Psoas muscle (tissue), 8 donors: ENCODE data around the gene UNCX. TPM values are rescaled to one million over a fixed set of nuclear protein-coding genes. Genes with fewer than 3 reads are reported as not detected.
A peak's percentile ranks its signal among the peaks of the same experiment; 100 is the strongest.

Experiments
- ATAC-seq, 4 donors: fragments of 200-7000 bp; cut with Tn5 transposase; one replicate each; pipeline ENCODE4 v1.9.1; 2020; ENCODE audit warnings: moderate library complexity in 3 of 4, mild to moderate bottlenecking in 2 of 4
- DNase-seq, 2 donors: peaks; one replicate each; pipeline ENCODE4 v3.0.0-alpha.2; 2020
- H3K27ac ChIP-seq: fragments of 200-600 bp; one replicate; pipeline ENCODE4 v1.8.0; 2022
- H3K27me3 ChIP-seq, 3 donors: fragments of 200-600 bp in 1 of 3; one replicate each; pipeline versions ENCODE4 v1.6.1 to v1.8.0; 2013 to 2022; ENCODE audit warnings: low read length in 2 of 3, mild to moderate bottlenecking in 2 of 3, moderate library complexity in 1 of 3; ENCODE audit not compliant: insufficient read depth in 3 of 3
- H3K36me3 ChIP-seq, 2 donors: fragments of 200-600 bp in 1 of 2; one replicate each; pipeline versions ENCODE4 v1.6.1 to v1.8.0; 2013 to 2022; ENCODE audit warnings: low read depth in 1 of 2, mild to moderate bottlenecking in 1 of 2, moderate library complexity in 1 of 2; ENCODE audit not compliant: insufficient read depth in 1 of 2
- H3K4me1 ChIP-seq: fragments of 200-600 bp; one replicate; pipeline ENCODE4 v1.8.0; 2022
- H3K4me3 ChIP-seq: fragments of 200-600 bp; one replicate; pipeline ENCODE4 v1.8.0; 2022; ENCODE audit warnings: mild to moderate bottlenecking
- H3K9me3 ChIP-seq: fragments of 200-600 bp; one replicate; pipeline ENCODE4 v1.8.0; 2022
- CTCF ChIP-seq: fragments of 200-600 bp; IDR thresholded peaks from one replicate; pipeline ENCODE4 v1.8.0; 2022; ENCODE audit warnings: antibody characterized with exemption
- WGBS, 3 donors: extraction: QIAGEN DNeasy Blood & Tissue Kit; methylation state at CpG; one replicate each; pipeline versions ENCODE4 v1.1.6 to v1.1.7; 2013; 5-methylcytosine and 5-hydroxymethylcytosine counted together
- intact Hi-C, 2 donors: fragments of 100-400 bp; cut with DNase I; formaldehyde crosslinking; loops; one replicate each; pipeline versions ENCODE4 v1.11.0 to v1.14.2; 2022
- polyA plus RNA-seq, 3 donors: library from polyadenylated mRNA; stranded (reverse); fragments of 200-250 nt; gene quantifications; one replicate each; pipeline ENCODE4 v1.2.3, GENCODE V29; 2013
- total RNA-seq, 4 donors: library from RNA; stranded (reverse); fragmentation: NEBNext Ultra II Directional in 2 of 4; extraction: Animal tissue kit (Norgen Biotek cat#: 25700) in 2 of 4; gene quantifications; one replicate each; pipeline versions ENCODE4 v1.2.1 to v1.2.4, GENCODE V29; 2021 to 2023
- donor health status: healthy with polysubstance abuse.
- donor health status: DM: no; HTN: no; CAD: no; lungs with moderate emphysema.
- donor health status: Bipolar disorder and iron deficiency.
- donor health status: healthy.
- donor health status: DM: yes; HTN: yes; CAD: no.
- donor health status: DM: no; HTN: no; CAD: no.
- donor health status: DM: no; HTN: no; CAD: no.
- donor health status: DM: yes; HTN: yes; CAD: no.

Gene UNCX
- total and polyA plus RNA-seq, 7 donors: not detected

GRCh38 chr7:1283337-1283736 is 50.7 kb downstream of the UNCX start:
- no peak for DNase-seq
- H3K36me3 ChIP-seq: no peaks in the 10 kb centered on the region
- intact Hi-C loops: no loop called here
- H3K27ac ChIP-seq: no peak overlapping the region
- TF ChIP-seq CTCF: no peak
- H3K9me3 ChIP-seq: no peaks in the 10 kb centered on the region
- H3K27me3 ChIP-seq: peaks cover 0 to 32% (median 10%) of the 10 kb centered on the region in 3 donors
- 67 to 76% (median 70%) methylated on average over 10 of the region's 10 CpGs for WGBS, 3 donors
- no peaks in the 10 kb centered on the region for H3K4me1 ChIP-seq
- no peak overlapping the region for H3K4me3 ChIP-seq
- ATAC-seq: no peak

DNA sequence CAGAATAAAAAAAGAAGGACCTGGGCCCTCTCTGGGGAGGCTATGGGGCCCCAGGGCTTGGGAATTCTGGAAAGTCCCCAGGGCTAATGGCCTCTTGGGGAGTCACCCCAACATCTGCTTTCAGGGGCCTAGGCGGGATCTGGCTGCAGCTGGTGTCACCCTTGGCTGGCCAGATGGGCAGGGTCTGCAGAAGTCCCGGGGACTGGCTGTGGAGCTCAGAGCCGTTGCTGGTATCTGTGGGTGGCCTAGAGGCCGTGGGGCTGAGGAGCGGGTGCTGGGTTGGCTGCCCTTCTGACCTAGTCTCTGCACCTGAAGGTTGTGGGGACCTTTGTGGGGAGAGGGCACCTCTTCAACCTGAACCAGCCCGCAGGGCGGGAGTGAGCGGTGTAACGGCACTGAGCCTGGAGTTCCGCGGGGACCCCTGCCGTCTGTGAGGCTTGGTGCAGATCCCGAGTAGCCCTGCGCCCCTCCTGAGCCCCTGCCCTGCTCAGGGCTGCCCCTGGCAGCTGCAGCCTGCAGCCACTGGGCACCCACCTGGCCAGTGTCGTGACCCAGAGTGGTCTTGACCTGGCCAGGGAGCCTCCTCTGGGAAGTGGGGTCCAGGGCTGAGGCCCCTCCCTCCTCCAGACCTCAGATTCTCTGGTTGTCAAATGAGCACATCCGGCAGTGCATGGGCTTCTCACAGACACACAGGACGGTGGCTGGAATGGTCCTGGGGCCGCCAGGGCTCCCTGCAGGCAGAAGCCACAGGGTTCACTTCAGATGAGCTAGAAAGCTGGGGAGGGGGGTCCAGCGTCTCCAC is 51.5 kb downstream of the UNCX start:
- Histone ChIP-seq H3K36me3 (no peaks in the 10 kb centered on the region), H3K4me1 (no peaks in the 10 kb centered on the region), H3K4me3 (no peak overlapping the region), H3K27ac (no peak overlapping the region), H3K27me3 (peaks cover 0 to 26% (median 8%) of the 10 kb centered on the region in 3 donors), H3K9me3 (no peaks in the 10 kb centered on the region)
- ATAC-seq (no peak), DNase-seq (peak; percentile 7 to 27)
- 68 to 71% (median 70%) methylated on average over 17 to 19 of the region's 19 CpGs for WGBS, 3 donors
- intact Hi-C loops: no loop called here
- no peak for TF ChIP-seq CTCF

GRCh38 chr7:1284743-1285458 is 52.2 kb downstream of the UNCX start:
- ATAC-seq (no peak), DNase-seq (peak in 1 of 2 donors; percentile 30)
- Histone ChIP-seq H3K9me3 (no peaks in the 10 kb centered on the region), H3K36me3 (no peaks in the 10 kb centered on the region), H3K4me3 (no peak overlapping the region), H3K4me1 (no peaks in the 10 kb centered on the region), H3K27ac (no peak overlapping the region), H3K27me3 (peaks cover 0 to 32% (median 8%) of the 10 kb centered on the region in 3 donors)
- intact Hi-C loops: no loop called here
- WGBS, 3 donors: 66 to 68% (median 67%) methylated on average over 19 to 20 of the region's 20 CpGs
- no peak for TF ChIP-seq CTCF

DNA sequence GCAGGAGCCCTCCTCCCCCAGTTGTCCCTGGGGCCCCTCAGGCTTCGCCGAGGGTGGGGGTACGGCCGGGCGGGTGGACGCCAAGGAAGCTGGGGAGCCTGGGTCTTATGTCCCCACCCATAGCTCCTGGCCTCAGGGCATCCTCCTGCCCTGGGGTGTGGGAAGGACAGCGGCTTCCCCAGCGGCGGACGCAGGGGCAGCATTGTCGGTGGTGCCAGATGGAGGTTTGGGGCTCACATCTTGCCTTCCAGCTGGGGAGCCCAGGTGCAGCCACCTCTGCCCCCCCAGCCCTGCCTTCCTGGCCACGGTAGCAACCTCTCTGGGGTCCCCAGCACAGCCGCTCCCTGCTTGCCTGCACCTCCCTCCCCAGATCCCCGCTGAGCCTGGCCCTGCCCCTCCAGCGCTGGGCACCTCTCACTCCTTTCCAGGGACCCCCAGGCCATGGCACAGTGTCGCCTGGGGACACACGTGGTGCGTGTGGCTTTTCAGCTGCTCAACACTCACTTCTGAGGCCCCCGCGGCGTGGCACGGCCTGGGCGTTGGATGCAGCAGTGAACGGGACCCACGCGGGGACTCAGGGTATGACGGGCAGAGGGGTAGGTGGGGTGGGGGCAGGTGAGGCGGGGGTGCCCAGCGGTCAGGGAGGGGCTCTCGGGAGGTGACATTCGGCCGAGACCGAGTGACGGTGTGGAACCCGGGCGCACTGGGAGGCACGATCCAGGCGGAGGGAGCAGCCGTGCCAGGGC is 53.1 kb downstream of the UNCX start:
- DNase-seq (peak; percentile 7 to 42), ATAC-seq (no peak)
- Histone ChIP-seq H3K9me3 (no peaks in the 10 kb centered on the region), H3K4me1 (no peaks in the 10 kb centered on the region), H3K27me3 (peaks cover 0 to 40% (median 8%) of the 10 kb centered on the region in 3 donors), H3K27ac (no peak overlapping the region), H3K36me3 (no peaks in the 10 kb centered on the region), H3K4me3 (no peak overlapping the region)
- 73 to 80% (median 75%) methylated on average over 35 to 39 of the region's 39 CpGs for WGBS, 3 donors
- intact Hi-C loops: no loop called here
- no peak for TF ChIP-seq CTCF

Other genes starting within 250 kb of the UNCX start
- not detected for gene CYP2W1, start 249.7 kb upstream of the UNCX start, total RNA-seq
- gene CYP2W1, start 249.7 kb upstream of the UNCX start, polyA plus RNA-seq: not detected
- gene GPR146, start 188.3 kb upstream of the UNCX start, total RNA-seq: 10 to 100 TPM in 1 of 4 donors, 1 to 10 TPM in 3; 5.0 to 12.1 (median 7.5) TPM
- 10 to 100 TPM in 1 of 3 donors, 1 to 10 TPM in 2; 9.4 to 14.0 (median 9.9) TPM for gene GPR146, start 188.3 kb upstream of the UNCX start, polyA plus RNA-seq
- 1 to 10 TPM; 1.1 to 3.1 (median 1.5) TPM for gene GPER1, start 144.8 kb upstream of the UNCX start, total RNA-seq
- gene GPER1, start 144.8 kb upstream of the UNCX start, polyA plus RNA-seq: 1 to 10 TPM in 2 of 3 donors, under 1 TPM in 1; 0.90 to 1.5 (median 1.4) TPM
- 10 to 100 TPM in 1 of 4 donors, 1 to 10 TPM in 3; 5.7 to 18.4 (median 8.9) TPM for gene ZFAND2A, start 72.7 kb upstream of the UNCX start, total RNA-seq
- gene ZFAND2A, start 72.7 kb upstream of the UNCX start, polyA plus RNA-seq: 10 to 100 TPM; 27.4 to 61.1 (median 57.2) TPM
- 10 to 100 TPM in 2 of 4 donors, 1 to 10 TPM in 2; 4.6 to 12.0 (median 8.9) TPM for gene MICALL2, start 226.6 kb downstream of the UNCX start, total RNA-seq
- gene MICALL2, start 226.6 kb downstream of the UNCX start, polyA plus RNA-seq: 10 to 100 TPM in 1 of 3 donors, 1 to 10 TPM in 2; 4.9 to 10.9 (median 5.0) TPM